HG03571 (cell line): ENCODE results near the gene EMP2.
"Not testable (repeated sequence)": the region's sequence is repeated elsewhere in the genome, so short reads cannot be mapped to it uniquely, and the experiment has no call there.

Source experiments
- ATAC-seq: cut with Tn5 transposase; IDR thresholded peaks from one replicate; pipeline ENCODE4 v1.9.1; 2021; ENCODE audit not compliant: unreplicated experiment

EMP2 gene

DNA sequence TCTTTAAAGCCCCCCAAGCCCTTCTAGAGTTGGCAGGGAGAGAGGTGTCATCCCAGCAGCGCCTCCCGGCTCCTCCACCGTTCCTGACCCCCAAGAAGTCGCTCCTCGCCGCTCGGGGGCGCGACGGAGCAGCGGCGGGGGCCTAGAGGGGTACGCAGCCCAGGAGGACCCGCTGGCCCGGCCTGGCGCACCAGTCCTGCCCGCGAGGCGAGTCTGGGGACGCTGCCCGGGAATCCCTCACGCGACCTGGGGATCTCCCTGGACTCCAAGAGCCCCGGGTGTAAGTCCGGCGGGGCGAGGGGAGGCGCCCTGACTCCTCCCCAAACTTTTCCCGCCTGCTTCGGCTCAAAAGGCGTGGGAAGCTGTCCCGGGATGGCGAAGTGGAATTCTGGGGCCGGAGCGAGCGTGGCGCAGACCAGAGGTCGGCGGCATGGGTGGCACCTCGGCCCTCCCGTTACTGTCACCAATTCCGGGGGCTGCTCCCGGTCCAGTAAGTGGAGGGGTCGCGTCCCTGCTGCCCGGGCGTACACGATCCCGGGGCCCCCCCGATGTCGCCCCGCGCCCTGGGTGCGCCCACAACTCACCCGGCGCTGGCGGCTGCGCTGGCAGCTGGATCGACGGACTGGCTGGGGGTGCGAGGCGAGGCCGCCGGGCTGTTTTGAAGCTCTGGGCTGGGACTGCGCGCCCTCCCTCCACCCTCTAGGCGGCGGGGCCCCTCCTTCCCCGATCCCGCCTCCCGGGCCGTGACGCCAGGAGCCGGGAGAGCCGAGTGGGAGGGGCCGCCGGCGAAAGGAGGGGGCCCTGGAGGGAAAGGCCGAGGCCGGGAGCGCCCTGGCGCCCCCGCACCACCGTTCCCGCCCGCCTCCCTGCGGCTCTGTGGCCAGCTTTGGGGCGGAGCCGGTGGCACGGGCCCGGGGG lies at the start of gene EMP2:
Gene EMP2 (minus strand): TSS at position 634 of the 918 bp plus-strand sequence. CDS start 32,981 bp downstream, outside the sequence.
- no peak for ATAC-seq

GRCh38 chr16:10629592-10629963 lies 49.2 kb upstream of the EMP2 start:
- no peak for ATAC-seq

DNA sequence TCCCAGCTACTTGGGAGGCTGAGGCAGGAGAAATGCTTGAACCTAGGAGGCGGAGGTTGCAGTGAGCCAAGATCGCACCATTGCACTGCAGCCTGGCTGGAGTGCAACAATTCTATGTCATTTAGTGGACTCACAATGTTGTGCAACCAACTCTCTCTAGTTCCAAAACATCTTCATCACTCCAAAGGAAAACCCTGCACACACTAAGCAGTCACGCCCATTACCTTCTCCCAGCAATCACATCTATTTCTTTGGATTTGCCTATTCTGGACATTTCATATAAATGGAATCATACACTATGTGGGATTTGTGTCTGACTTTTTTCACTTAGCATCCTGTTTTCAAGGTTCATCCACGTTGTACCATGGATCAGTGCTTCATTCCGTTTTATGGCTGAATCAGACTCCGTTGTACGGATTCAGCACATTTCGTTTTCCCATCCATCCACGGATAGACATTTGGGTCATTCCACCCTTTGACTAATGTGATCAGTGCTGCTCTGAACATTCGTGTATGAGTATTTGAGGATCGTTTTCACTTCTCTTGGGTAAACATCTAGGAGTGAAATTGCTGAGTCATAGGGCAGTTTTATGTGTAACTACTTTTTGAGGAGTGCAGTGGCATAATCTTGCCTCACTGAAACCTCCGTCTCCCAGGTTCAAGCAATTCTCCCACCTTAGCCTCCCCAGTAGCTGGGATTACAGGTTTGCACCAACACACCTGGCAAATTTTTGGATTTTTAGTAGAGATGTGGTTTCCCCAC lies 45.4 kb upstream of the EMP2 start:
- ATAC-seq, result no peak

DNA sequence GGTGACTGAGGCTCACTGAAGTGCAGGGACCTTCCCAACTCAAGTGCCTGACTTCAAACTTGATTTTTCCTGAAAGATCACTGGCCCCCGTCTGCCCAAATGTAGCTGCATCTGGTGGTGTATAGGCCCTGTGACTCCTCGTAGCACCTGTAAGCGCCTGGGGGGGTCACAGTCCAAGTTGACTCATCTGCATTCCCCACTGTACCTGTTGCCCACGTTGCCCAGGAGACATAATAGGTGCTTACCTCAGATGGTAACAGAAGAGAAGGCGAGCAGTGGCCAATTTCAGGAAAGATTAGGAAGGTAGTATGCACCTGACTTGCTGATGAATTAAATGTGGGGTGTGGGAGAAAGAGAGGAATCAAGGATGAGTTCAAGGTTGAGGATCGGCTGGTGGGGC lies 44.1 kb upstream of the EMP2 start:
- no peak for ATAC-seq

GRCh38 chr16:10623059-10623458 lies 42.7 kb upstream of the EMP2 start:
- no peak for ATAC-seq

- no peak for ATAC-seq
These were observed 41.9 kb upstream of the EMP2 start for GRCh38 chr16:10622036-10622921.

- ATAC-seq, result not testable (repeated sequence)
These were observed 41.0 kb upstream of the EMP2 start for GRCh38 chr16:10621216-10621949.

DNA sequence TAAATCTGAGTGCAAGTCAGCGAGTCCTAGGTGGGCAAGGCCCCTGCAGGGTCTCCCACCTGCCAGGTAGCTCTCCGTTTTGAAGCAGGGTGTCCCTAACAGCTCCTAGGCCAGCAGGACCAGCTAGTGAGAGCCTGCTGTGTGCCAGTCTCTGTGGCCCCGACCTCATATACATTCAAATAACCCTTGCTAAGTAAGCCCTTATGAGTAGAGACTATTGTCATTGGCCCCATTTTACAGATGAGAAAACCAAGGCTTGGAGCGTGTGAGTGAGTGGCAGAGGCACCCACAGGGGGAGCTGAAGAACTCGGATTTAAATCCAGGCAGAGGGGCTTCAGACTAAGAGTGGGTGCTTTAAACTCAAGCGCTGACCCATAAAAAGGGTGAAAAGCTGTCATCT lies 39.7 kb upstream of the EMP2 start:
- no peak for ATAC-seq

- ATAC-seq, result no peak
These were observed 39.0 kb upstream of the EMP2 start for GRCh38 chr16:10619271-10619849.

GRCh38 chr16:10618710-10619209 lies 38.4 kb upstream of the EMP2 start:
- ATAC-seq, result no peak

- no peak for ATAC-seq
These were observed 37.4 kb upstream of the EMP2 start for GRCh38 chr16:10617662-10618420.

GRCh38 chr16:10616756-10617640 lies 36.6 kb upstream of the EMP2 start:
- no peak for ATAC-seq

GRCh38 chr16:10616419-10616755 lies 36.0 kb upstream of the EMP2 start:
- no peak for ATAC-seq

- ATAC-seq, result no peak
These were observed 34.3 kb upstream of the EMP2 start for GRCh38 chr16:10614685-10615084.

- ATAC-seq, result no peak
These were observed 33.5 kb upstream of the EMP2 start for GRCh38 chr16:10613785-10614485.

GRCh38 chr16:10612649-10613179 lies 32.3 kb upstream of the EMP2 start:
- ATAC-seq, result no peak

- ATAC-seq, result no peak
These were observed 31.5 kb upstream of the EMP2 start for GRCh38 chr16:10611825-10612342.
